GM06990 (cell line): Measurements from ENCODE around the gene ID3.

ENCODE experiments used
- DNase-seq: peaks from one replicate; pipeline ENCODE4 v3.0.0-alpha.2; 2011; ENCODE audit not compliant: insufficient read length; ENCODE audit errors: extremely low read depth
- H3K27me3 ChIP-seq: replicated peaks from 2 replicates; pipeline ENCODE4 v1.6.0; 2011; ENCODE audit warnings: low read length; ENCODE audit not compliant: control insufficient read depth, insufficient read depth
- H3K36me3 ChIP-seq: 2 replicates; pipeline ENCODE4 v1.5.1; 2011; ENCODE audit warnings: low read length; ENCODE audit not compliant: control insufficient read depth, insufficient read depth
- H3K4me3 ChIP-seq: replicated peaks from 2 replicates; pipeline ENCODE4 v1.5.1; 2011; ENCODE audit warnings: low read depth, mild to moderate bottlenecking, control low read depth, low read length
- TF ChIP-seq, protein P1 (sequence below): IDR thresholded peaks from 2 replicates; pipeline ENCODE4 v1.5.1; 2011; ENCODE audit warnings: low read length, control low read depth, mild to moderate bottlenecking, inconsistent platforms; ENCODE audit not compliant: insufficient read depth, poor library complexity, severe bottlenecking

ID3 gene

GRCh38 chr1:23556635-23557470, 2.4 kb downstream of the ID3 start:
- H3K36me3 ChIP-seq = no peaks in the 10 kb centered on the region
- peak; percentile 33 for DNase-seq
- peak overlapping the region; percentile 91 for H3K4me3 ChIP-seq
- TF ChIP-seq, protein P1, sequence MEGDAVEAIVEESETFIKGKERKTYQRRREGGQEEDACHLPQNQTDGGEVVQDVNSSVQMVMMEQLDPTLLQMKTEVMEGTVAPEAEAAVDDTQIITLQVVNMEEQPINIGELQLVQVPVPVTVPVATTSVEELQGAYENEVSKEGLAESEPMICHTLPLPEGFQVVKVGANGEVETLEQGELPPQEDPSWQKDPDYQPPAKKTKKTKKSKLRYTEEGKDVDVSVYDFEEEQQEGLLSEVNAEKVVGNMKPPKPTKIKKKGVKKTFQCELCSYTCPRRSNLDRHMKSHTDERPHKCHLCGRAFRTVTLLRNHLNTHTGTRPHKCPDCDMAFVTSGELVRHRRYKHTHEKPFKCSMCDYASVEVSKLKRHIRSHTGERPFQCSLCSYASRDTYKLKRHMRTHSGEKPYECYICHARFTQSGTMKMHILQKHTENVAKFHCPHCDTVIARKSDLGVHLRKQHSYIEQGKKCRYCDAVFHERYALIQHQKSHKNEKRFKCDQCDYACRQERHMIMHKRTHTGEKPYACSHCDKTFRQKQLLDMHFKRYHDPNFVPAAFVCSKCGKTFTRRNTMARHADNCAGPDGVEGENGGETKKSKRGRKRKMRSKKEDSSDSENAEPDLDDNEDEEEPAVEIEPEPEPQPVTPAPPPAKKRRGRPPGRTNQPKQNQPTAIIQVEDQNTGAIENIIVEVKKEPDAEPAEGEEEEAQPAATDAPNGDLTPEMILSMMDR = no peak
- H3K27me3 ChIP-seq = no peaks in the 10 kb centered on the region

DNA sequence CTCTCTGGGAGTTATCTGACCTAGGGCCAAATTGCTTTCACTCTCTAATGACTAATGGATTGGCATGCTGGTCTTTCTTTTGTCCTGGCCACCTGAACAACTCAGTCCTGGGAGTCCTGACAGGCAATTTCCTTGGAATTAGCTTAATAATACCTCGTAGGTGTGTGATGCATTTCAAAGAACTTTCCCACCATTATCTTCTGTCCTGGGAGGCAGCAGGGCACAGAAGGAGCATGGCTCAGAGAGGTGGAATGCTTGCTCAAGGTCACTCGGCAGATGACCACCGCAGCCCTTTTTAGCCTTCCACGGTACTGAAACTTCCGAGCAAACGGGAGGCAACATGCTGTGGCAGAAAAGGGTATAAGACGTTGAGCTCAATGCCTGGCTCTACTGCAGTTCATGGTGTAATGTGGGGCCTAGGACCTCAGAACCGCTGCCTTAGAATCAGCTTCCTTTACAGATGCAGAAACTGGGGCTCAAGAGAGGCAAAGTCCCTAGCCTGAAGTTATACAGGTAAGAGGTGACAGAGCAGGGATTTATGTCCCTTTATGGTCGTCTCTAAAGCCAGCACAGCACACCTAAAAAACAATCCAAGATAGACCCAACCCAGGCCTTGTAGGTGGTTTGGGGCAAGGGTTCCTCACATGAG, 3.2 kb downstream of the ID3 start:
- no peak overlapping the region for H3K4me3 ChIP-seq
- TF ChIP-seq, protein P1 = no peak
- H3K36me3 ChIP-seq = no peaks in the 10 kb centered on the region
- DNase-seq = no peak
- H3K27me3 ChIP-seq = no peaks in the 10 kb centered on the region

DNA sequence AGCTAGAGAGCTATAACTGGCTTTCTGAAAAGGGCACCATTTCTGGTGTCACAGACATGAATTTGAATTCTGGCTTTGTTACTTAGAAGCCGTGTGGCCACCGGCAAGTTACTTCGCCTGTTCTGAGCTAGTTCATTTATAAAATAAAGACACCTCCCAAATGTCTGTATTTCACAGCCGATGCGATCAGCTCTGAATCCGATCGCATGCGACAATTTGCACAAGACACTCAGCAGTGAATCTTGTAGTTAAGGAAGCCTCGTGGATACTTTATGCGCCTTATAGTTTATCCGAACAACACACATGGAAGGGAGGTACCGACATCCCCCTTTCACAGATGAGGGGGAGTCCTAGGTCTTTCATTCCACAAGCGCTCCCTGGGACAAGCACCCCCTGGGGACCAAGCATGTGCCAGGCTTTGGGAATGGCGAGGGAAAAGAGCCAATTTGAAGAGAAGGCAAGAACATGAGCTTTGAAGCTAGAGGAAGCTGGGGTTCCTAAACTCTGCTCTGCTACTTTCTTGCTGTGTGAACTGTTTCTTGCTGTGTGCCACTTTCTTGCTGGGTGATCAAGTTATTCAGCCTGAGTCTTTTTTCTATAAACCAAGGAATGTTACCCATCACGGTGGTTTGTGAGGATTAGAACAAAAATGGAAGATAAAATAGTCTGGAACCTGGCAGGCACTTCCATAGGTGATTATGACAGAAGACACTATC, 3.9 kb downstream of the ID3 start:
- Histone ChIP-seq H3K4me3 (peak overlapping the region; percentile 57), H3K36me3 (no peaks in the 10 kb centered on the region), H3K27me3 (no peaks in the 10 kb centered on the region)
- TF ChIP-seq, protein P1 = no peak
- no peak for DNase-seq

DNA sequence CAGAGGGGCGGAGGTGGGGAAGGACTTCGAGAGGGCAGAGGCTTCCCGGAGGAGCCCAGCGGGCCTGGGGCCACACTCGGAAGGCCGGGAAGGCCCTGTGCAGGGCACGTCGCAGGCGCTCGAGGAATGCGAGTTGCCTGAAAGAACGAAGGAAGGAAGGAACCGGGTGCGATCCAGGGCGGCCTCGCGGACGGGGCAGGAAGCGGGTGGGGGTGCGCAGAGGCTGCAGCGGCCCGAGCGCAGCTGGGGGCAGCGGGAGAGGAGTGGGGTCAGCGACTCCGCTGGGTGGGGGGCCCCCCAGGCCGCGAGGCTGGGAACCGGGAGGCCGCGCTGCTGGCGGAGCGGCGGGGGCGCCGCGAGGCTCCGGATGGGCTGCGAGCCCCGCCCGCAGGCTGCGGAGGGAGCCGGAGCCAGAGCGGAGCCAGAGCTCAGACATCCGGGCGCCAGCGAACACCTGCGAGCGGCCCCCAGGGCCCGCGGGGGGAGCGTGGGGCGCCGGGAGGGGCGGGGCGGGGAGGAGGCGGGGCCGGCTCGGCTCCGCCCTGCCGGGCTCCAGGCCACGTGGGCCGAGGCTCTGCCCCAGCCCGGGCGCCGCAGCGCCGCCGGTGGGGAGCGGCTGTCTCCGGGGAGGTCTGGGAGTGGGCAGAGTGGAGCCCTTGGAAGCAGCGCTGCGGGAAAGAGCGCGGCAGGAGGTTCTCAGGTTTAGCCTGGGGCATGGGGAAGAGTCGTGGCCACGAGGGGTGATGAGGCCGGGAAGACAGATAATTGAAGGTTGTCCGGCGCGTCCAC, 4.6 kb downstream of the ID3 start:
- Histone ChIP-seq H3K36me3 (no peaks in the 10 kb centered on the region), H3K27me3 (no peaks in the 10 kb centered on the region), H3K4me3 (peak overlapping the region; percentile 57)
- peak; percentile 92 for DNase-seq
- TF ChIP-seq, protein P1 = peak; percentile 46

GRCh38 chr1:23554127-23554480, 5.2 kb downstream of the ID3 start:
- Histone ChIP-seq H3K27me3 (no peaks in the 10 kb centered on the region), H3K4me3 (peak overlapping the region; percentile 46), H3K36me3 (no peaks in the 10 kb centered on the region)
- DNase-seq = no peak
- TF ChIP-seq, protein P1 = no peak
